HepG2 (cell line): ENCODE data around the gene SYCE3. TPM values are rescaled to one million over a fixed set of nuclear protein-coding genes. Genes with fewer than 3 reads are reported as not detected.

Source experiments
- ARNT ChIP-seq: fragments of 450-650 bp; IDR thresholded peaks from 2 replicates; pipeline ENCODE4 v1.6.1; 2017
- ASH2L ChIP-seq: fragments of 300-600, 200-600 bp; sonication (generic); IDR thresholded peaks from 2 replicates; pipeline ENCODE4 v1.7.0; 2017; ENCODE audit warnings: low read depth, mild to moderate bottlenecking, moderate library complexity, mixed read lengths, low read length; ENCODE audit not compliant: insufficient read length
- ATAD3A ChIP-seq: sonication (generic); formaldehyde crosslinking; IDR thresholded peaks from 2 replicates; pipeline ENCODE4 v1.4.0; 2020; ENCODE audit warnings: missing genetic modification reagents
- BCL6 ChIP-seq: IDR thresholded peaks from 2 replicates; pipeline ENCODE4 v1.6.1; 2016; ENCODE audit warnings: missing genetic modification reagents, missing compliant biosample characterization
- HMG20A ChIP-seq: IDR thresholded peaks from 2 replicates; pipeline ENCODE4 v1.6.1; 2016; ENCODE audit warnings: borderline replicate concordance
- HOMEZ ChIP-seq: IDR thresholded peaks from 2 replicates; pipeline ENCODE4 v1.6.1; 2016; ENCODE audit warnings: low read depth
- HOXA3 ChIP-seq: sonication (generic); formaldehyde crosslinking; IDR thresholded peaks from 2 replicates; pipeline ENCODE4 v1.5.0; 2020; ENCODE audit warnings: missing genetic modification reagents
- NCOR1 ChIP-seq: fragments of 200-600 bp; sonication (generic); IDR thresholded peaks from 2 replicates; pipeline ENCODE4 v1.7.0; 2017; ENCODE audit warnings: antibody characterized with exemption, low read length, borderline replicate concordance
- RAD21 ChIP-seq: fragments of 450-650 bp; formaldehyde crosslinking; IDR thresholded peaks from 2 replicates; pipeline ENCODE4 v1.5.0; 2020; ENCODE audit warnings: mild to moderate bottlenecking
- SAP130 ChIP-seq: IDR thresholded peaks from 2 replicates; pipeline ENCODE4 v1.6.1; 2016; ENCODE audit warnings: low read depth
- SNRNP70 ChIP-seq: fragments of 200-400 bp; formaldehyde crosslinking; IDR thresholded peaks from 2 replicates; pipeline ENCODE4 v1.6.1; 2017; ENCODE audit warnings: mild to moderate bottlenecking, low read depth, low read length, moderate library complexity
- THAP9 ChIP-seq: sonication (generic); formaldehyde crosslinking; IDR thresholded peaks from 2 replicates; pipeline ENCODE4; 2020; ENCODE audit warnings: missing genetic modification reagents, mild to moderate bottlenecking, borderline replicate concordance
- ZNF3 ChIP-seq: IDR thresholded peaks from 2 replicates; pipeline ENCODE4 v1.7.0; 2017; ENCODE audit warnings: inconsistent platforms
- ZNF674 ChIP-seq: sonication (generic); formaldehyde crosslinking; IDR thresholded peaks from 2 replicates; pipeline ENCODE4 v1.5.0; 2020; ENCODE audit warnings: low read depth, mild to moderate bottlenecking, missing genetic modification reagents
- ZNF710 ChIP-seq: sonication (generic); formaldehyde crosslinking; IDR thresholded peaks from 2 replicates; pipeline ENCODE4 v1.5.0; 2020; ENCODE audit warnings: mild to moderate bottlenecking, missing genetic modification reagents, borderline replicate concordance
- ZNF850 ChIP-seq: sonication (generic); formaldehyde crosslinking; conservative IDR thresholded peaks from 2 replicates; pipeline ENCODE4 v1.9.0; 2021; ENCODE audit warnings: mild to moderate bottlenecking, missing genetic modification reagents
- polyA plus RNA-seq, 8 experiments: library from polyadenylated mRNA; depleted of rRNA in 3 of 8; stranded (reverse) in 7 of 8; unstranded in 1 of 8; fragments of >200 nt; fragmentation: Illumina TruSeq in 4 of 8; extraction: Trizol in 4 of 8; gene quantifications; 2 replicates each; pipeline versions ENCODE4 v1.2.1 to v1.2.3, GENCODE V29; 2011 to 2016; ENCODE audit warnings: low read depth in 4 of 8, missing spikeins in 1 of 8, mixed read lengths in 1 of 8; ENCODE audit not compliant: insufficient read depth in 1 of 8
- total RNA-seq, 5 experiments: library from RNA; depleted of rRNA; stranded (reverse); fragments of >200 nt; fragmentation: Illumina TruSeq; extraction: Trizol; gene quantifications; 2 replicates each; pipeline ENCODE4 v1.2.3, GENCODE V29; 2016; ENCODE audit warnings: low read depth in 1 of 5
- TF ChIP-seq, protein P1 (sequence below): sonication (generic); formaldehyde crosslinking; IDR thresholded peaks from 2 replicates; pipeline ENCODE4 v1.4.0; 2020; ENCODE audit warnings: missing genetic modification reagents
- TF ChIP-seq, protein P2 (sequence below): sonication (generic); formaldehyde crosslinking; IDR thresholded peaks from 2 replicates; pipeline ENCODE4 v1.5.1; 2020; ENCODE audit warnings: missing genetic modification reagents, mild to moderate bottlenecking, borderline replicate concordance

The SYCE3 gene
- total and polyA plus RNA-seq, 2 of the 13 experiments (the other 11 are each of a cell fraction or from before 2014, with no cell fraction given), result not detected

GRCh38 chr22:50507991-50508884 lies 54.5 kb downstream of the SYCE3 start, which contains the start of gene NCAPH2 (continued):
- TF ChIP-seq ZNF710 (no peak), ZNF850 (no peak), ASH2L (no peak), SAP130 (CRISPR knock-in tag) (peak; percentile 96), HOXA3 (CRISPR knock-in tag) (peak; percentile 97), THAP9 (CRISPR knock-in tag) (peak; percentile 43; the same call in 1 of the 2 replicates), RAD21 (CRISPR knock-in tag) (no peak), HMG20A (CRISPR knock-in tag) (no peak), SNRNP70 (no peak), ATAD3A (CRISPR knock-in tag) (no peak), BCL6 (no peak), ZNF3 (CRISPR knock-in tag) (no peak), HOMEZ (CRISPR knock-in tag) (no peak), NCOR1 (no peak), ARNT (no peak), ZNF674 (CRISPR knock-in tag) (no peak)
- TF ChIP-seq, protein P1, sequence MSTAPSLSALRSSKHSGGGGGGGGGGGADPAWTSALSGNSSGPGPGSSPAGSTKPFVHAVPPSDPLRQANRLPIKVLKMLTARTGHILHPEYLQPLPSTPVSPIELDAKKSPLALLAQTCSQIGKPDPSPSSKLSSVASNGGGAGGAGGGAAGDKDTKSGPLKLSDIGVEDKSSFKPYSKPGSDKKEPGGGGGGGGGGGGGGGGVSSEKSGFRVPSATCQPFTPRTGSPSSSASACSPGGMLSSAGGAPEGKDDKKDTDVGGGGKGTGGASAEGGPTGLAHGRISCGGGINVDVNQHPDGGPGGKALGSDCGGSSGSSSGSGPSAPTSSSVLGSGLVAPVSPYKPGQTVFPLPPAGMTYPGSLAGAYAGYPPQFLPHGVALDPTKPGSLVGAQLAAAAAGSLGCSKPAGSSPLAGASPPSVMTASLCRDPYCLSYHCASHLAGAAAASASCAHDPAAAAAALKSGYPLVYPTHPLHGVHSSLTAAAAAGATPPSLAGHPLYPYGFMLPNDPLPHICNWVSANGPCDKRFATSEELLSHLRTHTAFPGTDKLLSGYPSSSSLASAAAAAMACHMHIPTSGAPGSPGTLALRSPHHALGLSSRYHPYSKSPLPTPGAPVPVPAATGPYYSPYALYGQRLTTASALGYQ (CRISPR knock-in tag), result peak; percentile 51; the same call in 1 of the 2 replicates
- TF ChIP-seq, protein P2, sequence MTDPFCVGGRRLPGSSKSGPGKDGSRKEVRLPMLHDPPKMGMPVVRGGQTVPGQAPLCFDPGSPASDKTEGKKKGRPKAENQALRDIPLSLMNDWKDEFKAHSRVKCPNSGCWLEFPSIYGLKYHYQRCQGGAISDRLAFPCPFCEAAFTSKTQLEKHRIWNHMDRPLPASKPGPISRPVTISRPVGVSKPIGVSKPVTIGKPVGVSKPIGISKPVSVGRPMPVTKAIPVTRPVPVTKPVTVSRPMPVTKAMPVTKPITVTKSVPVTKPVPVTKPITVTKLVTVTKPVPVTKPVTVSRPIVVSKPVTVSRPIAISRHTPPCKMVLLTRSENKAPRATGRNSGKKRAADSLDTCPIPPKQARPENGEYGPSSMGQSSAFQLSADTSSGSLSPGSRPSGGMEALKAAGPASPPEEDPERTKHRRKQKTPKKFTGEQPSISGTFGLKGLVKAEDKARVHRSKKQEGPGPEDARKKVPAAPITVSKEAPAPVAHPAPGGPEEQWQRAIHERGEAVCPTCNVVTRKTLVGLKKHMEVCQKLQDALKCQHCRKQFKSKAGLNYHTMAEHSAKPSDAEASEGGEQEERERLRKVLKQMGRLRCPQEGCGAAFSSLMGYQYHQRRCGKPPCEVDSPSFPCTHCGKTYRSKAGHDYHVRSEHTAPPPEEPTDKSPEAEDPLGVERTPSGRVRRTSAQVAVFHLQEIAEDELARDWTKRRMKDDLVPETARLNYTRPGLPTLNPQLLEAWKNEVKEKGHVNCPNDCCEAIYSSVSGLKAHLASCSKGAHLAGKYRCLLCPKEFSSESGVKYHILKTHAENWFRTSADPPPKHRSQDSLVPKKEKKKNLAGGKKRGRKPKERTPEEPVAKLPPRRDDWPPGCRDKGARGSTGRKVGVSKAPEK, result no peak
